Hepatocyte (in vitro differentiated cells): Measurements from ENCODE around the gene TMEM145. TPM values are rescaled to one million over a fixed set of nuclear protein-coding genes. Genes with fewer than 3 reads are reported as not detected.

Experiments used
- DNase-seq: peaks from one replicate; pipeline ENCODE4 v3.0.0-alpha.2; 2016; ENCODE audit warnings: low spot score
- H2AFZ ChIP-seq: fragments of 200-600 bp; sonication (generic); 2 replicates; pipeline ENCODE4 v1.6.0; 2016; ENCODE audit warnings: antibody characterized with exemption, mild to moderate bottlenecking
- H3K27ac ChIP-seq: fragments of 200-600 bp; sonication (generic); 2 replicates; pipeline ENCODE4 v1.5.1; 2016; ENCODE audit warnings: mild to moderate bottlenecking
- H3K27me3 ChIP-seq: fragments of 200-600 bp; sonication (generic); 2 replicates; pipeline ENCODE4 v1.6.1; 2016
- H3K36me3 ChIP-seq: fragments of 200-600 bp; sonication (generic); replicated peaks from 2 replicates; pipeline ENCODE4 v1.5.1; 2016; ENCODE audit warnings: low read depth; ENCODE audit not compliant: insufficient read depth
- H3K4me1 ChIP-seq: fragments of 200-600 bp; sonication (generic); 2 replicates; pipeline ENCODE4 v1.5.1; 2016; ENCODE audit warnings: mild to moderate bottlenecking, moderate library complexity; ENCODE audit not compliant: insufficient read depth
- H3K4me2 ChIP-seq: fragments of 200-600 bp; sonication (generic); 2 replicates; pipeline ENCODE4 v1.6.0; 2016
- H3K4me3 ChIP-seq: fragments of 200-600 bp; sonication (generic); 2 replicates; pipeline ENCODE4 v1.5.1; 2016; ENCODE audit warnings: mild to moderate bottlenecking
- H3K79me2 ChIP-seq: fragments of 200-600 bp; sonication (generic); 2 replicates; pipeline ENCODE4 v1.6.0; 2017; ENCODE audit warnings: mild to moderate bottlenecking
- H3K9me2 ChIP-seq: fragments of 200-600 bp; sonication (generic); replicated peaks from 2 replicates; pipeline ENCODE4 v1.6.0; 2017; ENCODE audit warnings: mild to moderate bottlenecking; ENCODE audit not compliant: insufficient read depth
- H3K9me3 ChIP-seq: fragments of 200-600 bp; sonication (generic); 2 replicates; pipeline ENCODE4 v1.5.1; 2016; ENCODE audit warnings: low read depth, mild to moderate bottlenecking
- H4K20me1 ChIP-seq: fragments of 200-600 bp; sonication (generic); 2 replicates; pipeline ENCODE4 v1.6.0; 2016; ENCODE audit warnings: mild to moderate bottlenecking; ENCODE audit not compliant: insufficient read depth, poor library complexity, severe bottlenecking
- CTCF ChIP-seq: fragments of 200-600 bp; sonication (generic); IDR thresholded peaks from 2 replicates; pipeline ENCODE4 v1.5.1; 2016; ENCODE audit warnings: antibody characterized with exemption, mild to moderate bottlenecking; ENCODE audit not compliant: poor library complexity
- EZH2 ChIP-seq: fragments of 200-600 bp; sonication (generic); IDR thresholded peaks from 2 replicates; pipeline ENCODE4 v1.6.1; 2016; ENCODE audit warnings: antibody characterized with exemption, mild to moderate bottlenecking, borderline replicate concordance
- EZH2phosphoT487 ChIP-seq: fragments of 200-600 bp; sonication (generic); IDR thresholded peaks from one replicate; pipeline ENCODE4 v1.6.1; 2018; ENCODE audit warnings: antibody characterized with exemption, mild to moderate bottlenecking, low read depth, moderate library complexity; ENCODE audit not compliant: unreplicated experiment, severe bottlenecking
- WGBS: methylation state at CpG from one replicate; pipeline ENCODE4 v1.1.6; 2016; ENCODE audit warnings: low lambda C conversion rate; ENCODE audit errors: missing lambda C conversion rate; 5-methylcytosine and 5-hydroxymethylcytosine counted together
- polyA plus RNA-seq: library from polyadenylated mRNA; unstranded; fragments of >200 nt; fragmentation: Nextera tagmentation; extraction: Ambion mirVana; gene quantifications from 2 replicates; pipeline ENCODE4 v1.2.1, GENCODE V29; 2016
- total RNA-seq: library from RNA; depleted of rRNA; stranded (reverse); fragments of >200 nt; gene quantifications from 2 replicates; pipeline ENCODE4 v1.2.3, GENCODE V29; 2014

TMEM145 gene
- total and polyA plus RNA-seq, 2 experiments from 2014 or later, result 0.40 TPM; not detected in 1

DNA sequence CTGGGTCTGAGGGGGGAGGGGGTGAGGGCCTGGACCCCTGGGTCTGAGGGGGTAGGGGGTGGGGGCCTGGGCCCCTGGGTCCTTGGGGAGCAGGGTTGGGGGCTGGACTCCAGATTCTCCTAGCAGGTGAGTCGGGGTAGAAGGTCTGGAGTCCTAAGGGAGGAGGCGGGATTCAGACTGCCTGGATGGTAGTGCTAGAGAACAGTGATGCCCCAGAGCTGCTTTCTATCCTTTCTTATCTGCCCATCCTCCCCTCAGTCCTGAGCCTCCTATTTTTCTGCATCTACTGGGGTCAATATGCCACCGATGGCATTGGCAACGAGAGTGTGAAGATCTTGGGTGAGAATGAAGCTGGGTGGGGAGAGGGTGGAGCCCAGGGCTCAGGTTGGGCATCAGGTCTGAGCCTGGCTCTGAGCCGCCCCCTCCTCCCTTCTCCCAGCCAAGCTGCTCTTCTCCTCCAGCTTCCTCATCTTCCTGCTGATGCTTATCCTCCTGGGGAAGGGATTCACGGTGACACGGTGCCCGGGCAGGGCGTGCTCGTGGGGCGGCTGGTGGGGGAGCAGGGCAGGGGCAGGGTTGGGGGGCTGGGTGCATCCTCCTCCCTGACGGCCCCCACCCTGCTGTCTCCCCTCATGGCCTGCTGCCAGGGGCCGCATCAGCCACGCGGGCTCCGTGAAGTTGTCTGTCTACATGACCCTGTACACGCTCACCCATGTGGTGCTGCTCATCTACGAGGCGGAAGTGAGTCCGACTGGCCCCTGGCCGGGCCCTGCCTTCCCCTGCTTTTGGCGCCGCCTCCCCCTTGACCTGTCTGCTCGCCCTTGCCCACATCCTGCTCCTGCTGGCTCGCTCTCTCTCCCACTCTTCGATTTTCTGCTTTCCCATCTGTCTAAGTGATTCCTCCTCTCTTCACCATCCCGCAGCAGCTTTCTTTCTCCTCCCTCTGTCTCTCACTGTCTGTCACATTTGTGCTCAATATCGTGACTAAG, 3.4 kb downstream of the TMEM145 start:
- H2AFZ ChIP-seq, result no peak overlapping the region
- no peaks in the 10 kb centered on the region for H3K36me3 ChIP-seq
- TF ChIP-seq CTCF (no peak), EZH2phosphoT487 (no peak), EZH2 (no peak)
- no peaks in the 10 kb centered on the region for H3K9me3 ChIP-seq
- WGBS, result 75% methylated on average over 24 of the region's 28 CpGs
- H3K4me1 ChIP-seq, result no peaks in the 10 kb centered on the region
- H3K27ac ChIP-seq, result no peak overlapping the region
- H3K79me2 ChIP-seq, result no peaks in the 10 kb centered on the region
- no peak overlapping the region for H3K4me3 ChIP-seq
- no peaks in the 10 kb centered on the region for H4K20me1 ChIP-seq
- H3K4me2 ChIP-seq, result no peak overlapping the region
- H3K9me2 ChIP-seq, result no peaks in the 10 kb centered on the region
- no peak for DNase-seq
- H3K27me3 ChIP-seq, result peaks cover 36% of the 10 kb centered on the region

- Histone ChIP-seq H3K27ac (no peak overlapping the region), H3K36me3 (no peaks in the 10 kb centered on the region), H3K9me2 (no peaks in the 10 kb centered on the region), H2AFZ (no peak overlapping the region), H3K9me3 (no peaks in the 10 kb centered on the region), H3K4me2 (no peak overlapping the region), H3K4me3 (no peak overlapping the region), H3K27me3 (peaks cover 41% of the 10 kb centered on the region), H4K20me1 (no peaks in the 10 kb centered on the region), H3K4me1 (no peaks in the 10 kb centered on the region), H3K79me2 (no peaks in the 10 kb centered on the region)
- TF ChIP-seq EZH2phosphoT487, result no peak
- TF ChIP-seq EZH2, result no peak
- no peak for TF ChIP-seq CTCF
- no peak for DNase-seq
- 72% methylated on average over 13 of the region's 13 CpGs for WGBS
Observed at GRCh38 chr19:42317535-42317934, 4.4 kb downstream of the TMEM145 start.

GRCh38 chr19:42322305-42322704, 9.2 kb downstream of the TMEM145 start:
- Histone ChIP-seq H3K36me3 (no peaks in the 10 kb centered on the region), H3K27me3 (peaks cover 45% of the 10 kb centered on the region), H4K20me1 (no peaks in the 10 kb centered on the region), H3K4me3 (no peak overlapping the region), H3K9me3 (no peaks in the 10 kb centered on the region), H3K9me2 (no peaks in the 10 kb centered on the region), H3K4me1 (peaks cover 16% of the 10 kb centered on the region), H3K27ac (no peak overlapping the region), H3K4me2 (no peak overlapping the region), H3K79me2 (peaks cover 16% of the 10 kb centered on the region), H2AFZ (no peak overlapping the region)
- no peak for TF ChIP-seq EZH2phosphoT487
- no peak for TF ChIP-seq CTCF
- TF ChIP-seq EZH2, result no peak
- DNase-seq, result no peak
- WGBS, result 84% methylated on average over 9 of the region's 9 CpGs
